K562 (cell line): ENCODE measurements around the gene TMEM151A. TPM values are rescaled to one million over a fixed set of nuclear protein-coding genes. Genes with fewer than 3 reads are reported as not detected.
A peak's percentile ranks its signal among the peaks of the same experiment; 100 is the strongest.

Experiments
- ATAC-seq: fragments of 200-7000 bp; cut with Tn5 transposase; 3 replicates; pipeline ENCODE4 v1.9.1; 2020; ENCODE audit warnings: moderate library complexity
- BruUV-seq: library from RNA; stranded (reverse); fragments of 400-500 nt; replicated peaks from 2 replicates; lab custom pipeline; 2021; lab: Mats Ljungman, UMichigan
- CTCF ChIA-PET: fragments of 300-600 bp; formaldehyde crosslinking; extraction: SDS; loops from one replicate; lab custom pipeline; 2021; ENCODE audit warnings: low intra/inter-chr PET ratio; lab: Yijun Ruan, JAX
- POLR2A ChIA-PET: fragments of 300-600, 350-650 bp; sonication (Branson Sonifier 250); formaldehyde crosslinking; extraction: SDS; loops from one replicate; lab custom pipeline; 2021; ENCODE audit warnings: antibody characterized with exemption, inconsistent platforms; lab: Yijun Ruan, JAX
- DNase-seq, 4 experiments: peaks; one replicate each; pipeline versions ENCODE4 v3.0.0 to v3.0.0-alpha.2; 2011 to 2018; ENCODE audit warnings: low spot score in 3 of 4, mixed read lengths in 3 of 4; ENCODE audit errors: extremely low read depth in 1 of 4
- FAIRE-seq: peaks from 2 replicates; lab custom pipeline; 2011; peaks lifted over from hg19 to GRCh38; lab: Jason Lieb, UNC
- H2AFZ ChIP-seq: 2 replicates; pipeline ENCODE4 v1.6.0; 2011; ENCODE audit warnings: low read depth, low read length, control low read depth, inconsistent platforms
- H3K27ac ChIP-seq: fragments of 200-600 bp; 3 replicates; pipeline ENCODE4 v1.8.0; 2011; ENCODE audit warnings: low read depth, mild to moderate bottlenecking, control low read depth, inconsistent platforms, low read length, moderate library complexity, mixed read lengths; ENCODE audit errors: extremely low read depth
- H3K27me3 ChIP-seq, 2 experiments: fragments of 300-600 bp in 1 of 2; 2 replicates in 1 of 2; 3 replicates in 1 of 2; pipeline versions ENCODE4 v1.6.0 to v1.8.0; 2011; ENCODE audit warnings: inconsistent platforms in 2 of 2, low read length in 2 of 2, mild to moderate bottlenecking in 1 of 2, mixed read lengths in 1 of 2, moderate library complexity in 1 of 2; ENCODE audit not compliant: control insufficient read depth in 2 of 2, insufficient read depth in 2 of 2
- H3K36me3 ChIP-seq: fragments of 300-600 bp; 3 replicates; pipeline ENCODE4 v1.8.0; 2011; ENCODE audit warnings: mild to moderate bottlenecking, low read length, inconsistent platforms; ENCODE audit not compliant: control insufficient read depth, insufficient read depth
- H3K4me1 ChIP-seq, 2 experiments: fragments of 200-600 bp in 1 of 2; replicated peaks in 1 of 2; 2 replicates in 1 of 2; 3 replicates in 1 of 2; pipeline versions ENCODE4 v1.5.1 to v1.8.0; 2011; ENCODE audit warnings: inconsistent platforms in 2 of 2, low read length in 2 of 2, mild to moderate bottlenecking in 1 of 2, mixed read lengths in 1 of 2, moderate library complexity in 1 of 2; ENCODE audit not compliant: control insufficient read depth in 2 of 2, insufficient read depth in 2 of 2
- H3K4me2 ChIP-seq: 2 replicates; pipeline ENCODE4 v1.6.1; 2011; ENCODE audit warnings: low read length, control low read depth, inconsistent platforms, mixed read lengths; ENCODE audit not compliant: insufficient read depth
- H3K4me3 ChIP-seq: fragments of 200-600 bp; sonication (generic), shearing (Covaris generic); 2 replicates; pipeline ENCODE4 v1.5.1; 2016; ENCODE audit warnings: control low read depth, inconsistent platforms
- H3K79me2 ChIP-seq: fragments of 200-600 bp; 3 replicates; pipeline ENCODE4 v1.8.0; 2011; ENCODE audit warnings: low read length, inconsistent platforms; ENCODE audit not compliant: control insufficient read depth, insufficient read depth
- H3K9ac ChIP-seq, 2 experiments: 2 replicates each; pipeline versions ENCODE4 v1.6.0 to v1.6.1; 2011; ENCODE audit warnings: low read depth in 2 of 2, low read length in 2 of 2, control low read depth in 1 of 2, inconsistent platforms in 1 of 2, mild to moderate bottlenecking in 1 of 2, mixed read lengths in 1 of 2; ENCODE audit not compliant: insufficient read depth in 1 of 2
- H3K9me1 ChIP-seq: one replicate; pipeline ENCODE4 v1.6.0; 2011; ENCODE audit warnings: inconsistent platforms, mild to moderate bottlenecking, low read length, moderate library complexity; ENCODE audit not compliant: control insufficient read depth, insufficient read depth
- H3K9me3 ChIP-seq: replicated peaks from 2 replicates; pipeline ENCODE4 v1.5.1; 2011; ENCODE audit warnings: low read depth, low read length, inconsistent platforms; ENCODE audit not compliant: control insufficient read depth, insufficient read depth
- H4K20me1 ChIP-seq: replicated peaks from 2 replicates; pipeline ENCODE4 v1.6.1; 2011; ENCODE audit warnings: low read length, inconsistent platforms, mixed read lengths; ENCODE audit not compliant: control insufficient read depth, insufficient read depth
- EP300 ChIP-seq: IDR thresholded peaks from 2 replicates; pipeline ENCODE4 v1.6.1; 2012; ENCODE audit warnings: low read length, improper control_type of control experiment
- ZBTB11 ChIP-seq, 3 experiments: fragments of 200-800 bp in 1 of 3; fragments of 250-450 bp in 1 of 3; fragments of 450-650 bp in 1 of 3; sonication (Bioruptor Pico) in 1 of 3; sonication (Bioruptor generic) in 1 of 3; formaldehyde crosslinking in 1 of 3; IDR thresholded peaks; 2 replicates each; pipeline versions ENCODE4 v1.6.1 to v1.8.0; 2016 to 2022; ENCODE audit warnings: mild to moderate bottlenecking in 2 of 3, missing genetic modification characterization in 2 of 3, missing compliant biosample characterization in 1 of 3, moderate library complexity in 1 of 3
- ZNF140 ChIP-seq: fragments of 250-450 bp; sonication (Bioruptor Pico); IDR thresholded peaks from 2 replicates; pipeline ENCODE4 v1.8.0; 2021; ENCODE audit warnings: moderate library complexity, mild to moderate bottlenecking, inconsistent platforms
- WGBS: fragments of 100-300 bp; shearing (Covaris generic); methylation state at CpG from one replicate; pipeline ENCODE4 v1.1.6; 2016; ENCODE audit warnings: low coverage, mixed read lengths; ENCODE audit not compliant: insufficient coverage; ENCODE audit errors: missing lambda C conversion rate; 5-methylcytosine and 5-hydroxymethylcytosine counted together
- in situ Hi-C: fragments of 300-500 bp; cut with MboI; formaldehyde crosslinking; loops from 4 replicates; pipeline ENCODE4 v1.15.0; 2018; ENCODE audit warnings: inconsistent platforms, mixed read lengths
- intact Hi-C: fragments of 100-400 bp; cut with micrococcal nuclease; formaldehyde crosslinking; loops from 2 replicates; pipeline ENCODE4 v1.14.2; 2022
- polyA plus RNA-seq, 8 experiments: library from polyadenylated mRNA; depleted of rRNA in 4 of 8; stranded (reverse) in 5 of 8; unstranded in 3 of 8; fragments of >200 nt; fragmentation: Nextera tagmentation in 2 of 8; fragmentation: Illumina TruSeq in 1 of 8; extraction: Ambion mirVana in 2 of 8; extraction: Trizol in 1 of 8; gene quantifications; 2 replicates each; pipeline versions ENCODE4 v1.2.1 to v1.2.3, GENCODE V29; 2011 to 2014; ENCODE audit warnings: inconsistent platforms in 1 of 8, missing spikeins in 1 of 8
- total RNA-seq, 7 experiments: library from RNA; depleted of rRNA in 6 of 7; stranded (reverse); fragments of >200 nt in 6 of 7; fragmentation: Illumina TruSeq in 2 of 7; extraction: Trizol in 2 of 7; gene quantifications; 2 replicates each; pipeline versions ENCODE4 v1.2.1 to v1.2.3, GENCODE V29; 2011 to 2021; ENCODE audit warnings: low replicate concordance in 1 of 7
- TF ChIP-seq, protein P1 (sequence below): sonication (generic); formaldehyde crosslinking; IDR thresholded peaks from 2 replicates; pipeline ENCODE4 v1.5.0; 2020; ENCODE audit warnings: missing genetic modification reagents

The TMEM151A gene
- total and polyA plus RNA-seq, 9 of the 15 experiments (the other 6 are each of a cell fraction or from before 2014, with no cell fraction given): not detected

DNA sequence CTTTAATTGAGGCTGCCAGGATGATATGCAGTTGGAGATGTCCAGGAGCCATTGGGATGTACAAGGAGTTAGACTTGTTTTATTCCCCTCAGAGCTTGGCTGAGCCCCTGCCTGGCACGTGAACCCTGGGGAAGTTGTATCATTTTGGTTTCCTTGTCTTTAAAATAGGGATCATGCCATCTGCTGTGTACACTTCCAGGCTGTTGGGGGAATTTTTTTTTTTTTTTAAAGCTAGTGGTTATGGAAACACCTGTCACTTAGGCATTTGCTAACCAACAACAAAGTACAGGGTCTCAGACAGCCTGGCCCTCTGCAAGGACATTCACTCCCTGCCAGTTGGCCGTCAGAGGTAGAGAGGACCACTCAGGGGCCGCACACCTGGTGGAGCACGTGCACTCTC is 31.7 kb upstream of the TMEM151A start:
- intact Hi-C loops (no loop called here), in situ Hi-C loops (no loop called here)
- Histone ChIP-seq H4K20me1 (no peaks in the 10 kb centered on the region; the same call in 1 of the 2 replicates), H3K79me2 (peaks cover 19% of the 10 kb centered on the region), H3K9me1 (no peaks in the 10 kb centered on the region), H3K36me3 (peaks cover 56% of the 10 kb centered on the region), H3K9me3 (no peaks in the 10 kb centered on the region), H3K27ac (no peak overlapping the region), H3K27me3 (no peaks in the 10 kb centered on the region), H2AFZ (no peak overlapping the region), H3K4me1 (peaks cover 10 to 26% of the 10 kb centered on the region in 2 experiments; a peak in 4 of 5 replicates), H3K9ac (peak overlapping the region in 1 of 2 experiments; percentile 48; a peak in 1 of 4 replicates), H3K4me3 (no peak overlapping the region), H3K4me2 (no peak overlapping the region)
- ATAC-seq (no peak), FAIRE-seq (no peak), DNase-seq (no peak)
- no TSS peak for BruUV-seq
- POLR2A ChIA-PET: no interaction called here
- CTCF ChIA-PET: no interaction called here
- no peak for TF ChIP-seq ZBTB11 (CRISPR knock-in tag; IDR thresholded peaks at IDR 0.05)
- no peak for TF ChIP-seq EP300
- no peak for TF ChIP-seq ZNF140
- TF ChIP-seq, protein P1, sequence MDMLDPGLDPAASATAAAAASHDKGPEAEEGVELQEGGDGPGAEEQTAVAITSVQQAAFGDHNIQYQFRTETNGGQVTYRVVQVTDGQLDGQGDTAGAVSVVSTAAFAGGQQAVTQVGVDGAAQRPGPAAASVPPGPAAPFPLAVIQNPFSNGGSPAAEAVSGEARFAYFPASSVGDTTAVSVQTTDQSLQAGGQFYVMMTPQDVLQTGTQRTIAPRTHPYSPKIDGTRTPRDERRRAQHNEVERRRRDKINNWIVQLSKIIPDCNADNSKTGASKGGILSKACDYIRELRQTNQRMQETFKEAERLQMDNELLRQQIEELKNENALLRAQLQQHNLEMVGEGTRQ (CRISPR knock-in tag): no peak
- 89% methylated on average over 4 of the region's 4 CpGs for WGBS
